Fibroblast of pulmonary artery (primary cell): ENCODE results near the gene NOP14.
"Not testable (repeated sequence)": the region's sequence is repeated elsewhere in the genome, so short reads cannot be mapped to it uniquely, and the experiment has no call there.

ENCODE experiments used
- DNase-seq: peaks from one replicate; pipeline ENCODE4 v3.0.0-alpha.2; 2010; ENCODE audit warnings: low read depth
- H3K4me3 ChIP-seq: replicated peaks from 2 replicates; pipeline ENCODE4 v1.5.1; 2011; ENCODE audit warnings: low read depth, mild to moderate bottlenecking, control low read depth, low read length, moderate library complexity
- TF ChIP-seq, protein P1 (sequence below): IDR thresholded peaks from 2 replicates; pipeline ENCODE4 v1.5.1; 2011; ENCODE audit warnings: mild to moderate bottlenecking, control low read depth, low read length, inconsistent platforms; ENCODE audit errors: missing control alignments

Gene NOP14

DNA sequence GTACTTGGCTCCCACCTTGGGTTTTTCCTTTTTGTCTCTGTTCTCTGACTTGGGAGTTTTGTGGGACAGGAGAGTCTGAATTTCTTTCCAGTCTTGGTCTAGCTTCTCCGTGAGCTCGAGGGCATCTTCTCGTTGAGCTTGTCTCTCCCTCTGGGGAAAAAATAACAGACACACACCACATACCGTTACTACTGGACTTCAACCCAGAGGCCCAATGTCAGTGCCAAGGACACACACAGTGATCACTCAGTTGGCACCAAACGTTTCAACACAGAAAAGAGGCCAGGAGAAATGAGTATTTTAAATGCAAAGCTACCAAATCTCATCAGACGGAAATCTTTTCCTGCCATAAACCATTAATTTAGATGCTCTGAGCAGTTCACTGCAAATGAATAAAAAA, 9.7 kb downstream of the NOP14 start:
- H3K4me3 ChIP-seq: no peak overlapping the region
- DNase-seq: no peak
- TF ChIP-seq, protein P1, sequence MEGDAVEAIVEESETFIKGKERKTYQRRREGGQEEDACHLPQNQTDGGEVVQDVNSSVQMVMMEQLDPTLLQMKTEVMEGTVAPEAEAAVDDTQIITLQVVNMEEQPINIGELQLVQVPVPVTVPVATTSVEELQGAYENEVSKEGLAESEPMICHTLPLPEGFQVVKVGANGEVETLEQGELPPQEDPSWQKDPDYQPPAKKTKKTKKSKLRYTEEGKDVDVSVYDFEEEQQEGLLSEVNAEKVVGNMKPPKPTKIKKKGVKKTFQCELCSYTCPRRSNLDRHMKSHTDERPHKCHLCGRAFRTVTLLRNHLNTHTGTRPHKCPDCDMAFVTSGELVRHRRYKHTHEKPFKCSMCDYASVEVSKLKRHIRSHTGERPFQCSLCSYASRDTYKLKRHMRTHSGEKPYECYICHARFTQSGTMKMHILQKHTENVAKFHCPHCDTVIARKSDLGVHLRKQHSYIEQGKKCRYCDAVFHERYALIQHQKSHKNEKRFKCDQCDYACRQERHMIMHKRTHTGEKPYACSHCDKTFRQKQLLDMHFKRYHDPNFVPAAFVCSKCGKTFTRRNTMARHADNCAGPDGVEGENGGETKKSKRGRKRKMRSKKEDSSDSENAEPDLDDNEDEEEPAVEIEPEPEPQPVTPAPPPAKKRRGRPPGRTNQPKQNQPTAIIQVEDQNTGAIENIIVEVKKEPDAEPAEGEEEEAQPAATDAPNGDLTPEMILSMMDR: no peak

- DNase-seq: peak; percentile 37
- TF ChIP-seq, protein P1: no peak
- H3K4me3 ChIP-seq: no peak overlapping the region
Observed at GRCh38 chr4:2950221-2950989, 12.8 kb downstream of the NOP14 start.

DNA sequence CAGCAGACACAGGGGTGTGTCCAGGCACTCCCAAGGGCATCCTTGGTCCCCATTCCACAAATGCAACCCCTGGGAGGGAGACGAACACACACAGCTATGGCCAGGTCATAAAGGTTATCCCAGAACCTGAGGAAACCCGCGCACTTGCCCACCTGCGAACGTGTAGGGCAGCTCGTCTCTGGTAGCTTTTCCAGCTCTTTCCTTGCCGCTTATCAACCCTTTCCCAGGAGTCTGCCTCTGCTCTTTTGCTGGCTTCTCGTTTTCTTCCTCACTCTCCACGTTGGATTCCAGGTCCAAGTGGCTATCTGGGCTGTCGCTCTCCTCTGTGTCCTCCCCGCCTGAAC, 13.5 kb downstream of the NOP14 start:
- DNase-seq: no peak
- TF ChIP-seq, protein P1: no peak
- no peak overlapping the region for H3K4me3 ChIP-seq

DNA sequence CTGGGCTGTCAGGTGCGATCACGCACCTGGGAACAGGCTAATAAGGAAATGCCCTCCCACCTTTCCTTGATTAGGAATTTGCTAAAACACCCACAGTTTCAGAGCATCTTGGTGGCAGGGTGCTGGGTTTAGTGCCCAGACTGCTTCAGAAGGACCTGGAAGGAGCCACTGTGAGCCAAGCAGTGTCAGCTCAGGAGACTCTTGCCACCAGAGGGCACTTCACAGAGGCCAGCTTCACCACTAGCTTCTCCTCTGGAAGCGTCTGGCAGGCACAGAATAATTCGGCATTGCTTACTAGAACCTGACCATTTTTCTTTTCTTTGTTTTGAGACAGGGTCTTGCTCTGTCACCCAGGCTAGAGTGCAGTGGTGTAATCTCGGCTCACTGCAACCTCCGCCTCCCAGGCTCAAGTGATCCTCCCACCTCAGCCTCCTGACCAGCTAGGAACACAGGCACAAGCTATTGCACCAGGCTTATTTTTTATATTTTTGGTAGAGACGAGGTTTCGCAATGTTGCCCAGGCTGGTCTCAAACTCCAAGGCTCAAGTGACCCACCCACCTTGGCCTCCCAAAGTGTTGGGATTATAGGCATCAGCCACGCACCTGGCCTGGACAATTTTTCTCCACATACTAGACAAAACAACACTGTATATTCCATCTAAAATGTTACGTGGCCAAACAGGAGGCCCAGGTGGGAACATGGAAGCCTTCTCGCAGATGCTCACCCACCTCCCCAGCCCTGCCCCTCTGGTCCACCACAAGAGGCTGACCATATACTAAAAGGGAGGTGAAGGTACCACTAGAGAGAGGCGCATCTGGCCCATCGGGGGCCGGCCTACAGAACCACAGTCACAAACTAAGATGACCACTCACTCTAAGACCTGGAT, 14.1 kb downstream of the NOP14 start:
- TF ChIP-seq, protein P1: peak; percentile 54
- peak; percentile 41 for DNase-seq
- no peak overlapping the region for H3K4me3 ChIP-seq

GRCh38 chr4:2947926-2948325, 15.3 kb downstream of the NOP14 start:
- no peak overlapping the region for H3K4me3 ChIP-seq
- TF ChIP-seq, protein P1: no peak
- no peak for DNase-seq

DNA sequence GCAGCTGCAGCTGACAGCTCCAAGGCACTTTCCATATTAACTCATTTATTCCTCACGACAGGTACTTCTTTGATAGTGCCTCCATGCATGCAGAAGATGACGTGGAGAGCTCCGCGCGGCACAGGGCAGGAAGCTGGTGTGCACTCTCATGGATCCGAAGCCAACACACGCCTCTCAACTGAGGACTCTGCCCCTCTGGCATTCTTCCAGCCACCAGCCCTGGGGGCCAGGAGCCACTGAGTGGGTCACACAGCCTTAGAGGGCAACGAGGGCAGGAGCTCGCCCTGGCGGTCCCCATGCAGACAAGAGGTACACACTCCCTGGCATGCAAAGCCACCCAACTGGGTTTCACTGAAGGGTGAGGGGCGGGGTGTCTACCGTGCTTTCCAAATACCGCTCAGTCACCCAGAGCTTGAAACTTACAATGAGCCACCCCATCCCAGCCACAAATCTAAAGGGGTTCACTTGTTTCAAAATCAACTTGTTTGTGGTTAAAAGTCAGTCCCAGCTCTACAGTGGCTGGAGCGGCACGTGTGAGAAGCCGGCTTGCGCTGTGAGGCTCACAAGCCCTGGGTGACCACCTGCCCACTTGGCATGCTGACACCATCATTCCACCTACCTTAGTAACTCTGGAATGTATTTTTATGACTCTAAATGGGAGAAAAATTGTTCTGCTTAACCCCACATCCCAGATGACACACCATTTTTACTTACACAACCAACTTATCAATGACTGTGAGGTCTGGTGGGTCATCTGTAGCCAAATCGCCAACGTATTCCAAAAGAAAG, 16.2 kb downstream of the NOP14 start:
- DNase-seq: no peak
- TF ChIP-seq, protein P1: no peak
- H3K4me3 ChIP-seq: no peak overlapping the region

DNA sequence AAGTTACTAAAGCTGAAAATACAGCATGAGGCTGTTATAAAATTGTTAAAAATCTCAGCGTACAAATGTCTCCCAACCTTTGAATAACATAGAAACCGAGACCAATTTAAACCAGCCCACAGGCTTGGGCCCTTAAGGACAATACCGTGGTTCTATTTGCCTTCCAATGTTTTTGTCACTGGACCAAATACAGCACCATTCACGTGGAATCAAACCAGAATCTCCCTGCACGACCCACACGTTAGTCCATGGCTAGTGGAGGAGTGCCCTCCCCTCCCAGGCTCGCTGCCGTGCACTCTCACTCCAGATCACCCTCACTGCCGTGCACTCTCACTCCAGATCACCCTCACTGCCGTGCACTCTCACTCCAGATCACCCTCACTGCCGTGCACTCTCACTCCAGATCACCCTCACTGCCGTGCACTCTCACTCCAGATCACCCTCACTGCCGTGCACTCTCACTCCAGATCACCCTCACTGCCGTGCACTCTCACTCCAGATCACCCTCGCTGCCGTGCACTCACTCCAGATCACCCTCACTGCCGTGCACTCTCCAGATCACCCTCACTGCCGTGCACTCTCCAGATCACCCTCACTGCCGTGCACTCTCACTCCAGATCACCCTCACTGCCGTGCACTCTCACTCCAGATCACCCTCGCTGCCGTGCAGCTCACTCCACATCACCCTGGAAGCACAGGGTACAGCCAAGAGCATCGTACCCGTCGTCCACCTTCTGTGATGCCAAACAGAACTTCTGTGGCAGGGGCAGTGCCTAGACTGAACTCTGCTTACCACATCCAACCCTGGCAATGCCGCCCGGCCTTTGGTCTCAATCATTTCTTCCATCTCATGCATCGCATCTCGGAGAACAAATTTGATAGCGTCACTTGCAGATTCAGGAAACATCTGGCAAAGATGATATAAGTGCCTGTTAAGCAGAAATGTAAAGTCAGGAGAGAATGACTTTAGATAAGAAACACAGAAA, 17.3 kb downstream of the NOP14 start:
- not testable (repeated sequence) for H3K4me3 ChIP-seq, DNase-seq
